H1 (cell line): ENCODE data around the gene TSKU. TPM values are rescaled to one million over a fixed set of nuclear protein-coding genes. Genes with fewer than 3 reads are reported as not detected.

Source experiments
- CTCF ChIA-PET: fragments of 300-600 bp; sonication (Branson Sonifier 250); formaldehyde crosslinking; loops from one replicate; lab custom pipeline; 2021; ENCODE audit not compliant: partially characterized antibody; lab: Charles Lee
- POLR2A ChIA-PET: fragments of 300-600 bp; sonication (Branson Sonifier 250); formaldehyde crosslinking; loops from one replicate; lab custom pipeline; 2021; ENCODE audit warnings: inconsistent platforms; ENCODE audit not compliant: partially characterized antibody; lab: Charles Lee
- DNase-seq, 2 experiments: peaks; one replicate each; pipeline versions ENCODE4 v3.0.0 to v3.0.0-alpha.2; 2010 to 2022; ENCODE audit warnings: low spot score in 2 of 2, low read depth in 1 of 2, mixed read lengths in 1 of 2
- FAIRE-seq: peaks from 2 replicates; lab custom pipeline; 2011; peaks lifted over from hg19 to GRCh38; lab: Jason Lieb, UNC
- H2AFZ ChIP-seq: 2 replicates; pipeline ENCODE4 v1.8.1; 2012; ENCODE audit warnings: low read length, inconsistent platforms
- H2AK5ac ChIP-seq: 2 replicates; pipeline ENCODE4 v1.6.1; 2013; ENCODE audit warnings: low read depth, low read length
- H2BK120ac ChIP-seq: replicated peaks from 2 replicates; pipeline ENCODE3; 2013; ENCODE audit warnings: low read depth, low read length, inconsistent platforms
- H2BK12ac ChIP-seq: 2 replicates; pipeline ENCODE4 v1.6.1; 2013; ENCODE audit warnings: low read depth, low read length
- H2BK15ac ChIP-seq: 2 replicates; pipeline ENCODE4 v1.6.1; 2013; ENCODE audit warnings: low read length
- H2BK20ac ChIP-seq: 2 replicates; pipeline ENCODE4 v1.6.1; 2013; ENCODE audit warnings: low read length
- H2BK5ac ChIP-seq: 2 replicates; pipeline ENCODE4 v1.6.1; 2013; ENCODE audit warnings: low read depth, low read length
- H3K14ac ChIP-seq: 2 replicates; pipeline ENCODE4 v1.6.1; 2013; ENCODE audit warnings: inconsistent platforms; ENCODE audit not compliant: insufficient read length
- H3K18ac ChIP-seq: 2 replicates; pipeline ENCODE4 v1.6.1; 2013; ENCODE audit warnings: low read length; ENCODE audit errors: extremely low read depth
- H3K23ac ChIP-seq: 2 replicates; pipeline ENCODE4 v1.6.1; 2013; ENCODE audit warnings: inconsistent platforms; ENCODE audit not compliant: insufficient read length
- H3K23me2 ChIP-seq: 2 replicates; pipeline ENCODE4 v1.6.1; 2013; ENCODE audit warnings: low read depth, low read length
- H3K27ac ChIP-seq: 2 replicates; pipeline ENCODE4 v1.6.1; 2011; ENCODE audit warnings: low read depth, low read length, inconsistent platforms
- H3K27me3 ChIP-seq, 4 experiments: replicated peaks in 1 of 4; 1 replicate in 1 of 4; 2 replicates in 3 of 4; pipeline versions ENCODE4 v1.6.1 to v1.8.1; 2011 to 2013; ENCODE audit warnings: low read length in 3 of 4, mild to moderate bottlenecking in 3 of 4, inconsistent platforms in 2 of 4, mixed read lengths in 2 of 4, moderate library complexity in 1 of 4; ENCODE audit not compliant: control insufficient read depth in 3 of 4, insufficient read depth in 3 of 4; ENCODE audit errors: extremely low read depth in 1 of 4
- H3K36me3 ChIP-seq, 4 experiments: 2 replicates each; pipeline versions ENCODE4 v1.6.1 to v1.8.1; 2011 to 2013; ENCODE audit warnings: mild to moderate bottlenecking in 4 of 4, low read length in 3 of 4, moderate library complexity in 2 of 4, control low read depth in 1 of 4, inconsistent platforms in 1 of 4; ENCODE audit not compliant: insufficient read depth in 4 of 4, control insufficient read depth in 2 of 4
- H3K4ac ChIP-seq: replicated peaks from 2 replicates; pipeline ENCODE3; 2013; ENCODE audit warnings: low read length, low read depth, mixed read lengths, inconsistent platforms; ENCODE audit not compliant: insufficient read length
- H3K4me1 ChIP-seq, 4 experiments: replicated peaks in 1 of 4; 1 replicate in 1 of 4; 2 replicates in 3 of 4; pipeline versions ENCODE4 v1.6.1 to v1.8.1; 2011 to 2013; ENCODE audit warnings: low read length in 3 of 4, inconsistent platforms in 2 of 4, mixed read lengths in 1 of 4; ENCODE audit not compliant: insufficient read depth in 4 of 4, control insufficient read depth in 3 of 4
- H3K4me2 ChIP-seq, 2 experiments: 2 replicates each; pipeline versions ENCODE4 v1.6.1 to v1.8.1; 2011 to 2013; ENCODE audit warnings: low read depth in 2 of 2, low read length in 2 of 2, control low read depth in 1 of 2, inconsistent platforms in 1 of 2, mild to moderate bottlenecking in 1 of 2; ENCODE audit not compliant: insufficient read depth in 1 of 2
- H3K4me3 ChIP-seq, 4 experiments: fragments of 200-600, 300-600 bp in 1 of 4; sonication (generic), shearing (Covaris generic), sonication (Bioruptor Twin) in 1 of 4; 2 replicates each; pipeline versions ENCODE4 v1.5.1 to v1.8.1; 2011 to 2016; ENCODE audit warnings: low read length in 4 of 4, low read depth in 3 of 4, control low read depth in 2 of 4, inconsistent platforms in 2 of 4, mild to moderate bottlenecking in 2 of 4, mixed read lengths in 1 of 4, moderate library complexity in 1 of 4; ENCODE audit not compliant: insufficient read depth in 2 of 4; ENCODE audit errors: extremely low read depth in 1 of 4
- H3K56ac ChIP-seq: replicated peaks from 2 replicates; pipeline ENCODE3; 2013; ENCODE audit warnings: low read depth, mild to moderate bottlenecking, mixed read lengths, low read length, inconsistent platforms; ENCODE audit not compliant: insufficient read length
- H3K79me1 ChIP-seq: 2 replicates; pipeline ENCODE4 v1.6.1; 2013; ENCODE audit warnings: low read depth, low read length, control low read depth
- H3K79me2 ChIP-seq, 2 experiments: 2 replicates each; pipeline versions ENCODE4 v1.6.1 to v1.8.1; 2012 to 2013; ENCODE audit warnings: low read length in 2 of 2, mild to moderate bottlenecking in 2 of 2, inconsistent platforms in 1 of 2; ENCODE audit not compliant: insufficient read depth in 2 of 2, control insufficient read depth in 1 of 2
- H3K9ac ChIP-seq, 4 experiments: replicated peaks in 1 of 4; 1 replicate in 1 of 4; 2 replicates in 3 of 4; pipeline versions ENCODE4 v1.6.1 to v1.8.1; 2011 to 2013; ENCODE audit warnings: low read depth in 3 of 4, low read length in 3 of 4, control low read depth in 2 of 4, mild to moderate bottlenecking in 2 of 4, moderate library complexity in 2 of 4, inconsistent platforms in 1 of 4; ENCODE audit errors: extremely low read depth in 1 of 4
- H3K9me3 ChIP-seq, 2 experiments: 2 replicates each; pipeline versions ENCODE4 v1.6.1 to v1.8.1; 2012 to 2013; ENCODE audit warnings: mild to moderate bottlenecking in 2 of 2, moderate library complexity in 2 of 2, control low read depth in 1 of 2, inconsistent platforms in 1 of 2, low read depth in 1 of 2, low read length in 1 of 2, mixed read lengths in 1 of 2; ENCODE audit not compliant: insufficient read depth in 2 of 2
- H4K20me1 ChIP-seq, 2 experiments: replicated peaks in 1 of 2; 2 replicates each; pipeline versions ENCODE3 to v1.8.1; 2011 to 2013; ENCODE audit warnings: inconsistent platforms in 2 of 2, low read length in 2 of 2, mild to moderate bottlenecking in 1 of 2; ENCODE audit not compliant: insufficient read depth in 2 of 2, control insufficient read depth in 1 of 2
- H4K5ac ChIP-seq: 2 replicates; pipeline ENCODE4 v1.6.1; 2013; ENCODE audit warnings: low read length, low read depth, mixed read lengths, inconsistent platforms; ENCODE audit not compliant: insufficient read length
- H4K8ac ChIP-seq: 2 replicates; pipeline ENCODE4 v1.8.0; 2013; ENCODE audit warnings: mild to moderate bottlenecking, moderate library complexity, low read length, inconsistent platforms; ENCODE audit not compliant: insufficient read depth; ENCODE audit errors: extremely low read depth
- H4K91ac ChIP-seq: replicated peaks from 2 replicates; pipeline ENCODE3; 2013; ENCODE audit warnings: low read length, mixed read lengths, inconsistent platforms; ENCODE audit not compliant: insufficient read length
- BCL11A ChIP-seq, 2 experiments: IDR thresholded peaks; one replicate each; pipeline ENCODE4 v1.6.1; 2011; ENCODE audit warnings: low read depth in 2 of 2, low read length in 2 of 2, mild to moderate bottlenecking in 2 of 2
- CBX5 ChIP-seq: fragments of 300-800, 300-1000 bp; sonication (generic); IDR thresholded peaks from 2 replicates; pipeline ENCODE4 v1.7.1; 2016; ENCODE audit warnings: antibody characterized with exemption, low read length, low read depth
- CHD1 ChIP-seq: IDR thresholded peaks from 2 replicates; pipeline ENCODE4 v1.6.1; 2012; ENCODE audit warnings: low read depth, low read length, improper control_type of control experiment
- EP300 ChIP-seq, 2 experiments: IDR thresholded peaks; 1 replicate in 1 of 2; 2 replicates in 1 of 2; pipeline ENCODE4 v1.6.1; 2011 to 2012; ENCODE audit warnings: low read depth in 2 of 2, low read length in 2 of 2, mild to moderate bottlenecking in 2 of 2, borderline replicate concordance in 1 of 2, inconsistent platforms in 1 of 2, moderate library complexity in 1 of 2
- HDAC2 ChIP-seq, 2 experiments: fragments of 300-600 bp in 1 of 2; sonication (generic) in 1 of 2; IDR thresholded peaks; 2 replicates each; pipeline ENCODE4 v1.6.1; 2011 to 2012; ENCODE audit warnings: low read depth in 2 of 2, low read length in 2 of 2, mild to moderate bottlenecking in 2 of 2, moderate library complexity in 2 of 2, borderline replicate concordance in 1 of 2, inconsistent platforms in 1 of 2
- HDAC6 ChIP-seq: IDR thresholded peaks from one replicate; pipeline ENCODE4 v1.7.1; 2012; ENCODE audit warnings: low read depth, mild to moderate bottlenecking, inconsistent platforms, low read length, moderate library complexity
- JUN ChIP-seq: IDR thresholded peaks from 2 replicates; pipeline ENCODE4 v1.6.1; 2011; ENCODE audit warnings: low read depth, mild to moderate bottlenecking, improper control_type of control experiment, low read length
- NRF1 ChIP-seq: IDR thresholded peaks from 2 replicates; pipeline ENCODE4 v1.6.1; 2011; ENCODE audit warnings: mild to moderate bottlenecking, low read depth, low read length, improper control_type of control experiment
- RBBP5 ChIP-seq: IDR thresholded peaks from 2 replicates; pipeline ENCODE4 v1.7.1; 2012; ENCODE audit warnings: low read depth, mild to moderate bottlenecking, inconsistent platforms, low read length, moderate library complexity, borderline replicate concordance
- SIN3A ChIP-seq, 2 experiments: IDR thresholded peaks in 1 of 2; conservative IDR thresholded peaks in 1 of 2; 2 replicates each; pipeline ENCODE4 v1.6.1; 2011 to 2012; ENCODE audit warnings: low read length in 2 of 2, improper control_type of control experiment in 1 of 2, low read depth in 1 of 2, mild to moderate bottlenecking in 1 of 2
- TAF1 ChIP-seq: IDR thresholded peaks from 2 replicates; pipeline ENCODE4 v1.6.1; 2011; ENCODE audit warnings: mild to moderate bottlenecking, low read depth, low read length
- WGBS, 2 experiments: shearing (Covaris generic) in 1 of 2; methylation state at CpG; one replicate each; pipeline versions ENCODE4 v1.1.6 to v1.1.7; 2013 to 2015; ENCODE audit warnings: low lambda C conversion rate in 2 of 2, mixed read lengths in 2 of 2, inconsistent platforms in 1 of 2, low coverage in 1 of 2, missing lambda C conversion rate in 1 of 2; ENCODE audit not compliant: insufficient replicate concordance in 2 of 2, insufficient coverage in 1 of 2, insufficient read length in 1 of 2; ENCODE audit errors: extremely low coverage in 1 of 2, missing lambda C conversion rate in 1 of 2; 5-methylcytosine and 5-hydroxymethylcytosine counted together
- polyA plus RNA-seq, 7 experiments: library from polyadenylated mRNA; depleted of rRNA in 3 of 7; stranded (reverse) in 5 of 7; unstranded in 2 of 7; fragments of >200 nt in 5 of 7; fragments of 200-250 nt in 2 of 7; gene quantifications; 1 replicate in 5 of 7; 2 replicates in 1 of 7; 4 replicates in 1 of 7; pipeline versions ENCODE4 v1.2.1 to v1.2.3, GENCODE V29; 2011 to 2013; ENCODE audit warnings: missing spikeins in 2 of 7, mixed read lengths in 2 of 7
- total RNA-seq: library from RNA; stranded (reverse); fragmentation: NEBNext Ultra II Directional; extraction: Animal tissue kit (Norgen Biotek cat#: 25700); gene quantifications from 2 replicates; pipeline ENCODE4 v1.2.1, GENCODE V29; 2021
- TF ChIP-seq, protein P1 (sequence below): IDR thresholded peaks from 2 replicates; pipeline ENCODE4 v1.6.1; 2011; ENCODE audit warnings: low read depth, mild to moderate bottlenecking, low read length; ENCODE audit not compliant: insufficient read depth

Gene TSKU
- total and polyA plus RNA-seq, 2 of the 8 experiments (the other 6 are each of a cell fraction or from before 2014, with no cell fraction given): 22.8 to 28.4 TPM

GRCh38 chr11:76787271-76787670 lies 4.1 kb downstream of the TSKU start:
- Histone ChIP-seq H4K5ac (no peak overlapping the region), H3K4me2 (no peak overlapping the region), H3K14ac (no peak overlapping the region), H3K23me2 (peaks cover 8% of the 10 kb centered on the region), H2AK5ac (peak overlapping the region; percentile 20; the same call in 1 of the 2 replicates), H3K27ac (no peak overlapping the region), H3K79me2 (peaks cover 35 to 82% of the 10 kb centered on the region in 2 experiments), H2AFZ (no peak overlapping the region), H3K18ac (peak overlapping the region; percentile 15; the same call in 1 of the 2 replicates), H3K23ac (no peak overlapping the region), H3K4me1 (peaks cover 19 to 29% (median 23%) of the 10 kb centered on the region in 4 experiments), H3K9ac (no peak overlapping the region), H3K36me3 (no peaks in the 10 kb centered on the region; a peak in 1 of 8 replicates), H4K20me1 (peaks cover 18 to 33% of the 10 kb centered on the region in 2 experiments), H2BK12ac (no peak overlapping the region), H3K4ac (no peak overlapping the region), H3K27me3 (no peaks in the 10 kb centered on the region), H2BK20ac (no peak overlapping the region), H4K8ac (no peak overlapping the region), H4K91ac (no peak overlapping the region), H2BK15ac (peak overlapping the region; percentile 35; the same call in 1 of the 2 replicates), H3K4me3 (no peak overlapping the region), H2BK120ac (no peak overlapping the region), H2BK5ac (no peak overlapping the region), H3K56ac (no peak overlapping the region), H3K9me3 (peaks cover 8 to 10% of the 10 kb centered on the region in 2 experiments; a peak in 3 of 4 replicates), H3K79me1 (peaks cover 24% of the 10 kb centered on the region)
- POLR2A ChIA-PET: interaction anchor here (0.9 to 1.3 kb wide), 2 partner anchors 11 to 28 kb away, joined by 3 read pairs; no protein-coding TSS in a partner anchor
- 87% methylated on average over 4 of the region's 4 CpGs; no CpG with 5 or more reads in 1 of the 2 experiments for WGBS, 2 experiments
- CTCF ChIA-PET: interaction anchor here (1.2 to 3.8 kb wide), 6 partner anchors 12 to 133 kb away, joined by 3 to 33 read pairs (median 7); no protein-coding TSS in a partner anchor
- FAIRE-seq (no peak), DNase-seq (no peak)
- TF ChIP-seq NRF1: no peak
- no peak for TF ChIP-seq SIN3A (conservative IDR thresholded peaks at IDR 0.05 in 1 of 2, IDR thresholded peaks at IDR 0.05 in 1 of 2; ENCODE audit: low read depth in 1 of 2, low read length in 2 of 2)
- no peak for TF ChIP-seq BCL11A (IDR thresholded peaks at IDR 0.05; ENCODE audit: low read depth in 2 of 2, low read length in 2 of 2)
- no peak for TF ChIP-seq HDAC2 (IDR thresholded peaks at IDR 0.05; ENCODE audit: borderline replicate concordance in 1 of 2, low read depth in 2 of 2, low read length in 2 of 2)
- no peak for TF ChIP-seq TAF1
- no peak for TF ChIP-seq CBX5
- TF ChIP-seq EP300 (IDR thresholded peaks at IDR 0.05; ENCODE audit: borderline replicate concordance in 1 of 2, low read depth in 2 of 2, low read length in 2 of 2): no peak
- TF ChIP-seq JUN: no peak
- TF ChIP-seq RBBP5: no peak
- no peak for TF ChIP-seq HDAC6
- TF ChIP-seq, protein P1, sequence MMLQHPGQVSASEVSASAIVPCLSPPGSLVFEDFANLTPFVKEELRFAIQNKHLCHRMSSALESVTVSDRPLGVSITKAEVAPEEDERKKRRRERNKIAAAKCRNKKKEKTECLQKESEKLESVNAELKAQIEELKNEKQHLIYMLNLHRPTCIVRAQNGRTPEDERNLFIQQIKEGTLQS: no peak
- TF ChIP-seq CHD1: no peak
